Activated CD4-positive, alpha-beta T cell treated with anti-CD3 and anti-CD28 coated beads for 1 hour (primary cell): ENCODE results near the gene CWC22.
"Not testable (repeated sequence)": the region's sequence is repeated elsewhere in the genome, so short reads cannot be mapped to it uniquely, and the experiment has no call there.

Experiments
- DNase-seq: peaks from one replicate; pipeline ENCODE4 v3.0.0-alpha.2; 2020

CWC22 gene

GRCh38 chr2:179948058-179948457, 59.0 kb downstream of the CWC22 start:
- DNase-seq = no peak

- no peak for DNase-seq
Measured at GRCh38 chr2:179946810-179947615, 60.1 kb downstream of the CWC22 start.

- no peak for DNase-seq
Measured at GRCh38 chr2:179946346-179946745, 60.8 kb downstream of the CWC22 start.

GRCh38 chr2:179939259-179939658, 67.8 kb downstream of the CWC22 start:
- no peak for DNase-seq

GRCh38 chr2:179938026-179938425, 69.1 kb downstream of the CWC22 start:
- no peak for DNase-seq

GRCh38 chr2:179936654-179937053, 70.4 kb downstream of the CWC22 start:
- no peak for DNase-seq

GRCh38 chr2:179936141-179936540, 71.0 kb downstream of the CWC22 start:
- no peak for DNase-seq

- DNase-seq = no peak
Measured at GRCh38 chr2:179932786-179933185, 74.3 kb downstream of the CWC22 start.

GRCh38 chr2:179931502-179931901, 75.6 kb downstream of the CWC22 start:
- DNase-seq = no peak

- not testable (repeated sequence) for DNase-seq
Measured at GRCh38 chr2:179929997-179930396, 77.1 kb downstream of the CWC22 start.

GRCh38 chr2:179927041-179927440, 80.1 kb downstream of the CWC22 start:
- no peak for DNase-seq

GRCh38 chr2:179925713-179926112, 81.4 kb downstream of the CWC22 start:
- DNase-seq = no peak

- DNase-seq = no peak
Measured at GRCh38 chr2:179917272-179917671, 89.8 kb downstream of the CWC22 start.

GRCh38 chr2:179915395-179915992, 91.6 kb downstream of the CWC22 start:
- no peak for DNase-seq

GRCh38 chr2:179913809-179914208, 93.3 kb downstream of the CWC22 start:
- DNase-seq = no peak

GRCh38 chr2:179911569-179911968, 95.5 kb downstream of the CWC22 start:
- DNase-seq = no peak

GRCh38 chr2:179910735-179911113, 96.4 kb downstream of the CWC22 start:
- DNase-seq = no peak

- DNase-seq = no peak
Measured at GRCh38 chr2:179909845-179910734, 97.0 kb downstream of the CWC22 start.

GRCh38 chr2:179900655-179901054, 106.4 kb downstream of the CWC22 start:
- no peak for DNase-seq

GRCh38 chr2:179899666-179900065, 107.4 kb downstream of the CWC22 start:
- no peak for DNase-seq

- no peak for DNase-seq
Measured at GRCh38 chr2:179898873-179899272, 108.2 kb downstream of the CWC22 start.
